ENCODE measurements around the gene TTPAL.

The TTPAL gene

GRCh38 chr20:44475694-44476560 is at the start of gene TTPAL:
TSS of gene TTPAL (plus strand) at chr20:44475874. CDS start at chr20:44480000, 4,126 bp downstream.
- no peak for FAIRE-seq

GRCh38 chr20:44425923-44426322 is 49.8 kb upstream of the TTPAL start:
- FAIRE-seq: no peak

- no peak for FAIRE-seq
Measured at GRCh38 chr20:44426879-44427790, 48.5 kb upstream of the TTPAL start.

GRCh38 chr20:44427804-44428173 is 47.9 kb upstream of the TTPAL start:
- no peak for FAIRE-seq

- FAIRE-seq: no peak
Measured at GRCh38 chr20:44428174-44429016, 47.3 kb upstream of the TTPAL start.

GRCh38 chr20:44429017-44429339 is 46.7 kb upstream of the TTPAL start:
- no peak for FAIRE-seq

- FAIRE-seq: no peak
Measured at GRCh38 chr20:44429419-44430269, 46.0 kb upstream of the TTPAL start.

GRCh38 chr20:44430270-44431065 is 45.2 kb upstream of the TTPAL start:
- no peak for FAIRE-seq

- FAIRE-seq: no peak
Measured at GRCh38 chr20:44431118-44431501, 44.6 kb upstream of the TTPAL start.

- FAIRE-seq: no peak
Measured at GRCh38 chr20:44431502-44432234, 44.0 kb upstream of the TTPAL start.

- no peak for FAIRE-seq
Measured at GRCh38 chr20:44432618-44433577, 42.8 kb upstream of the TTPAL start.

GRCh38 chr20:44433751-44434538 is 41.7 kb upstream of the TTPAL start:
- no peak for FAIRE-seq

- no peak for FAIRE-seq
Measured at GRCh38 chr20:44435630-44436335, 39.9 kb upstream of the TTPAL start.

- FAIRE-seq: no peak
Measured at GRCh38 chr20:44436393-44436792, 39.3 kb upstream of the TTPAL start.

- FAIRE-seq: no peak
Measured at GRCh38 chr20:44437497-44437896, 38.2 kb upstream of the TTPAL start.

GRCh38 chr20:44438782-44439181 is 36.9 kb upstream of the TTPAL start:
- FAIRE-seq: no peak

- no peak for FAIRE-seq
Measured at GRCh38 chr20:44439318-44439717, 36.4 kb upstream of the TTPAL start.
